HG02763 (cell line): ENCODE results near the gene ERCC6.

Experiments used
- ATAC-seq: cut with Tn5 transposase; IDR thresholded peaks from one replicate; pipeline ENCODE4 v1.9.1; 2021; ENCODE audit warnings: mild to moderate bottlenecking, moderate library complexity; ENCODE audit not compliant: unreplicated experiment

ERCC6 gene

GRCh38 chr10:49512121-49512809 lies 26.7 kb downstream of the ERCC6 start:
- no peak for ATAC-seq

- no peak for ATAC-seq
Observed at GRCh38 chr10:49509771-49510303, 29.1 kb downstream of the ERCC6 start.

- ATAC-seq, result no peak
Observed at GRCh38 chr10:49508654-49509053, 30.3 kb downstream of the ERCC6 start.

- no peak for ATAC-seq
Observed at GRCh38 chr10:49508249-49508648, 30.7 kb downstream of the ERCC6 start.

GRCh38 chr10:49505589-49505988 lies 33.3 kb downstream of the ERCC6 start:
- ATAC-seq, result no peak

GRCh38 chr10:49505076-49505475 lies 33.8 kb downstream of the ERCC6 start:
- no peak for ATAC-seq

GRCh38 chr10:49504528-49504927 lies 34.4 kb downstream of the ERCC6 start:
- no peak for ATAC-seq

- no peak for ATAC-seq
Observed at GRCh38 chr10:49502358-49502757, 36.6 kb downstream of the ERCC6 start.

- ATAC-seq, result no peak
Observed at GRCh38 chr10:49500412-49500811, 38.5 kb downstream of the ERCC6 start.

GRCh38 chr10:49499305-49499851 lies 39.5 kb downstream of the ERCC6 start:
- no peak for ATAC-seq

- ATAC-seq, result no peak
Observed at GRCh38 chr10:49498425-49498824, 40.5 kb downstream of the ERCC6 start.

GRCh38 chr10:49497358-49497757 lies 41.6 kb downstream of the ERCC6 start:
- no peak for ATAC-seq

GRCh38 chr10:49488056-49488717 lies 50.7 kb downstream of the ERCC6 start:
- ATAC-seq, result no peak

- no peak for ATAC-seq
Observed at GRCh38 chr10:49486738-49487137, 52.2 kb downstream of the ERCC6 start.

GRCh38 chr10:49486009-49486408 lies 52.9 kb downstream of the ERCC6 start:
- no peak for ATAC-seq

GRCh38 chr10:49484486-49485235 lies 54.3 kb downstream of the ERCC6 start:
- ATAC-seq, result no peak

GRCh38 chr10:49478819-49479218 lies 60.1 kb downstream of the ERCC6 start:
- no peak for ATAC-seq

GRCh38 chr10:49474901-49475300 lies 64.0 kb downstream of the ERCC6 start:
- ATAC-seq, result no peak

- no peak for ATAC-seq
Observed at GRCh38 chr10:49471532-49471931, 67.4 kb downstream of the ERCC6 start.

- ATAC-seq, result no peak
Observed at GRCh38 chr10:49465736-49466135, 73.2 kb downstream of the ERCC6 start.
